Stimulated activated CD4-positive, alpha-beta T cell treated with anti-CD3 and anti-CD28 coated beads, Interleukin-1b, Interleukin-23, amount 100 ng/mL, for 48 hours (primary cell): ENCODE results near the gene MCRS1.
"Not testable (repeated sequence)": the region's sequence is repeated elsewhere in the genome, so short reads cannot be mapped to it uniquely, and the experiment has no call there.

Source experiments
- DNase-seq: peaks from one replicate; pipeline ENCODE4 v3.0.0-alpha.2; 2020

Gene MCRS1

GRCh38 chr12:49540229-49541139, 27.5 kb downstream of the MCRS1 start:
- no peak for DNase-seq

DNA sequence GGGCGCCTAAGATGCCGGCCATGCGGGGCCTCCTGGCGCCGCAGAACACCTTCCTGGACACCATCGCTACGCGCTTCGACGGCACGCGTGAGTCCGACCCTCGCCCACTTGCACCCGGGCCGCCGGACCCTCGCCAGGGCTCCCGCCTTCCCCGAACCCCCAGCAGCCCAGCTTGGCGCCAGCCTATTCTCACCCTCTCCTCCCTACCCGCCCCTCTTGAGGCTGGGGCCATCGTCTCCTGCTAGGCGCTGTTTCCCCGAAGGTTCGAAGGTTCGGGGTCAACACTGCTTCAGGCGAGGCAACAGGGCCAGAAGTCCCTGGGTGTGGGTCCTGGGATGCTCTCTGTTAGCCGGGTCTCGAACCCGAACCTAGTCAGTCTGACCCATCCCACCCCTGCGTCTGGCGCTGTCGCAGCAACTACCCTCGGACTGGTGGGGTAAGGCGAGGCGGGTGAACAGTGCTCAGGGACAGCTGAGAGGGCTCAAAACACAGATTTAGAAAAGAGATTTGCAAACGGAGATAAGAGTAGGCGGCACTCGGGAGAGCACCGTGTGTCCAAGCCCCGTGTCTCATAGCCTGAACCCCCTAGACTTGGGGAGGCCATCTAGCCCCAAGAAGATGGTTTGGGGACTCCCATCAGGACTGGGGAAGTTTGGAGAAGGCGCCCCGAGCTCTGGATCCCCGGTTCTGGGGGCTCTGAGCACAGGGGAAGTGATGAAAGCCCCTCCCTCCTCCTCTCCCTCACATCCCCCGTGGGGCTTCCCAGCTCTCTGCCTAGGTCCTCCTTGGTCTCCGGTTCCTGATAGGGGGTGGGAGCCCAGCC, 28.3 kb downstream of the MCRS1 start:
- DNase-seq: no peak

DNA sequence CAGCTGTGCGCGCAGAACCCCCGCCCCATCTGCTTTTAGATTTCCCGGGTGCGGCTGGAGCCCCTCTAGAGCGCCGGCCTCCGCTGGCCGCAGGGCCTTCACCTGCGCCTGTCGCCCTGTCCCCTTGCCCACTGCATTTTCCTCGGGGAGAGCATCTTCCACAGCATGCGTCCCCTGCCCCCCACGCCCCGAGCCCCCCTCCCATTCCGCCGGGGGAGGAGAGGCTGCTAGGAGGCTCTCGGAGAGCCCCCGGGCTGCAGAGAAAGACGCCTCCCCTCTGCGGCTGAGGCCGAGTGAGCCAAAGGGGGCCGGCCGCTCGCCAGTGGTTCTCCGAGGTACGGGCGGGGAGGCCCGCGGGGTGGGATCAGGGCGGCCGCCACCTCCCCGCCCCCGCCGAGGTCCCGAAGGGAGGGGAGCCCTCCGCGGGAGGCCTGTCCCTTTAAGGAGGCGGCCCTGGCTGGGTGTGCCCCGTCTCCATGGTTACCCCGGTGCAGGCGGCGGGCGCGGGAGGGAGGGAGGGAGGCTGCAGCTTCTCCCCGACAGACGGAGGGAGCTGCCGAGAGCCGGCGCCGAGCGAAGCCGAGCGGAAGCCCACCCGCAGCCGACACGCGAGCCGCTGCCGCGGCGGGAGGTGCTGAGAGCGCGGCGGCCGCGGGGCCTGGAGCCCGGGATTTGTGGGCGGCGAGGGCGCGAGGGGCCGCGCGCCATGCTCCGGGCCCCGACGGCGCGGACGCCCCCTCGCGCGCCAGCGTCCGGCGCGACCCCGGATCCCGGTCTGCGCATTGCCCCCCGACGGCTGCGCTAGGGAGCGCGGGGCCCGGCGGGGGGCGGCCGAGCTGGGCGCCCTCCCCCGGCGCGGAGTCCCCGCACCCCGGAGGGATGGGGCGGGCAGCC, 29.2 kb downstream of the MCRS1 start, which contains the start of gene KCNH3:
KCNH3 (plus strand) TSS at position 521 of the 894 bp plus-strand sequence. CDS start 387 bp downstream, outside the sequence.
- DNase-seq: peak; percentile 80

GRCh38 chr12:49537752-49538509, 30.0 kb downstream of the MCRS1 start:
- DNase-seq: no peak

- no peak for DNase-seq
These were observed 30.7 kb downstream of the MCRS1 start for GRCh38 chr12:49537231-49537751.

- DNase-seq: no peak
These were observed 31.3 kb downstream of the MCRS1 start for GRCh38 chr12:49536526-49537071.

- DNase-seq: no peak
These were observed 31.9 kb downstream of the MCRS1 start for GRCh38 chr12:49535921-49536525.

GRCh38 chr12:49534731-49535278, 33.1 kb downstream of the MCRS1 start:
- no peak for DNase-seq

- not testable (repeated sequence) for DNase-seq
These were observed 33.8 kb downstream of the MCRS1 start for GRCh38 chr12:49534122-49534521.

GRCh38 chr12:49533331-49533730, 34.6 kb downstream of the MCRS1 start:
- no peak for DNase-seq

DNA sequence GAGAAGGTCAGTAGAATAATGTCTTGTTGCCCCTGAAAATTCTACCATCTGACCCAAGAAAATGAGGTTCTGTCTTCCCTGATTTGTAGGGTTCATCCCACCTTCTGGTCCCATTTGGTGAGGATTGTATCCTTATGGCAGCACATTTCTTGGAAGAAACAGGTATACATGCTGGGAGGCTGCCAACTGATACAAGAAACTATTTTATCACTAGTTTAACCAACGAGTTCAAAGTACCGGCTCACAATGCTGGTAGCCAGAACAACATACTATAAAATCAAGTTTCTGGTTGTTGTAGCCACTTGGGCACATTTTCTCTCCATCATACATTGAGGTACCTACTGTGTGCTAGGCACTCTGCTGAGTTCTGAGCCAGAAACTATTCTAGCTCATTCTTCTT, 36.2 kb downstream of the MCRS1 start:
- no peak for DNase-seq

GRCh38 chr12:49529414-49529813, 38.5 kb downstream of the MCRS1 start:
- DNase-seq: no peak

GRCh38 chr12:49527361-49528130, 40.4 kb downstream of the MCRS1 start:
- DNase-seq: no peak

DNA sequence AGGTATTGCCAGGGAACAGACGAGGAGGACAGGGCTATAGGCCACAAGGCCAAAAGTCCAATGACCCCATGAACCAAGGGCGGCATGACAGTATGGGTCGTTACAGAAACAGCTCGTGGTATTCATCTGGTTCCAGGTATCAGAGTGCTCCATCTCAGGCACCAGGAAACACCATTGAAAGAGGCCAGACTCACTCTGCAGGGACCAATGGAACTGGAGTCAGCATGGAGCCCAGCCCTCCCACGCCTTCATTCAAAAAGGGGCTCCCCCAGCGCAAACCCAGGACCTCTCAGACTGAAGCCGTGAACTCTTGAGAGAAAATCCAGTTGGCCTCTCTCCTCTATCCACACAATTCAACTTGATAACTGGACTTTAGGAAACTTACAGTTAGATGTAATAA, 42.0 kb downstream of the MCRS1 start:
- no peak for DNase-seq

- DNase-seq: no peak
These were observed 43.1 kb downstream of the MCRS1 start for GRCh38 chr12:49524660-49525324.

DNA sequence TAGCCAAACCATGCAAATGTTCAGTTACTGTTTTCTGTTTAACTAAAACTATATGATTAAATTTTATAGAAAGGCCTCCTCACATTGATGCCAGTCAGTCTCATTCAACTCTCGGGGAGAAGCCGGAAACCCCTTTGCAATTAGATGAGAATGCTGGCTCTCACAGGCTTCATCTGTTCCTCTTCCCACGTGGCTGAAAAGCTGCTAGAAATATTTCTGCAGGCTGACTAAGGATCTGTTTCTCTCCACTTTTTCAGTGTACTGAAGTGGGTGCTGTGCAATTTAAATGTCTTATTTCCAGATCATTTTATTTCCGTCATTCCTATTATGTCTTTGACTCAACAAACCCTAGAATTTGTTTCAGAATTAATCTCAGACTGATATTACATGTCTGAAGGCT, 46.6 kb downstream of the MCRS1 start:
- DNase-seq: no peak

- DNase-seq: no peak
These were observed 48.4 kb downstream of the MCRS1 start for GRCh38 chr12:49519574-49519936.

DNA sequence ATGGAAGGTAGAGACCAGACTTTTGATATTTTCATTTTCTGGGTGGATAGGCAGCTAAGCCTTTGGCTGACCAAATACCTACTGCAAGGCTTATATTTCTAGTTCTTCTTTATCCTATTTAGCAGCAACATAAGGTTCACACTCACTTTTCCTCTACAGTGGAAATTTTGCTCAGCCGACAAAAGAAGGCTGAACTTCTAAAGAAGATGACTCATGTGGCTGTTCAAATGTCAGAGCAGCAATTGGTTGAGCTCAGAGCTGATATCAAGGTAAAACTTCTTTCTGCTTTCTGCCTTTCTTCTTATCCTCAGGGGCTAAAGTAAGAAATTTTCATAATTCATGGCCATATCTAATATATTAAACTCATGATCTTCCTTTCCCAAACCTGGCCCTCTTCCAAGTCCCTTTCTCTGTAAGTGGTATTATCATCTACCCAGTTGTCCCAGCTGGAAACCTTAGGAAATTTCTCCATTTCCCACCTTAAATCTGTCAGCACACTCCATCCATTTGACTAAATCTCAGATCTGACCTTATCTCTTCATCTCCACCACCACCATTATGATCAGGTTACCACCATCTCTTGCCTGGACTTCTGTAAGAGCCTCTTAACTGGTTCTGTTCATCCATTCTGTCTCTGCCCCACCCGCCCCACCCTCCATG, 48.9 kb downstream of the MCRS1 start:
- no peak for DNase-seq

DNA sequence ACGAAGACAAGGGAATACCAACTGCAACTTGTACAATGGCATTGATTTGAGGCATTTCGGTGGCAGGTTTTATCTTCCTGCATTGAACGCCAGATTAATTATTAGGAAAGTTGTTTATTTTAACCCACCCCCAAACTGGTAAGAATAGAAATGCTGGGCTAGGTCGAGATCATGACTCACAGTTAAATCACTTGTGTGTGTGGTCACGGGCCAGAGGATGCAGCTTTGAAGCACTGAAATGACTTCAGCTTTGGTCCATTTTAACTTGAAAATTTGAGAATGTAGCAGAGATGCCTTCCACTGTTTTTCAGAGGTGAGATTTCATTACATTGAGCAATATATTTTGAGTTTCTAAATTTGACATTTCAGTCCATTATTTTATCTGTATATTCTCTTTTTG, 52.7 kb downstream of the MCRS1 start:
- DNase-seq: no peak
